Stimulated activated naive B cell treated with anti-CD40 and anti-IgM and Interleukin-4, amounts not matched to agents 10 μg/mL and 1 μg/mL and 100 μg/mL, for 72 hours (primary cell): ENCODE measurements around the gene OR52M1.
"Not testable (repeated sequence)": the region's sequence is repeated elsewhere in the genome, so short reads cannot be mapped to it uniquely, and the experiment has no call there.

ENCODE experiments used
- ATAC-seq, 2 donors: fragments of 150-1000 bp; cut with Tn5 transposase; replicated peaks; 2 replicates each; pipeline ENCODE4 v1.10.0; 2021; ENCODE audit warnings: moderate library complexity in 1 of 2
- DNase-seq: peaks from one replicate; pipeline ENCODE4 v3.0.0; 2021
- H3K27ac Mint-ChIP-seq: one replicate; pipeline ENCODE4 v1.8.0; 2022; ENCODE audit warnings: mild to moderate bottlenecking, mixed read lengths
- H3K27me3 Mint-ChIP-seq, 2 donors: one replicate each; pipeline ENCODE4 v1.8.0; 2022; ENCODE audit warnings: mixed read lengths in 2 of 2
- H3K36me3 Mint-ChIP-seq, 2 donors: one replicate each; pipeline ENCODE4 v1.8.0; 2022; ENCODE audit warnings: mixed read lengths in 2 of 2, mild to moderate bottlenecking in 1 of 2
- H3K4me1 Mint-ChIP-seq, 2 donors: one replicate each; pipeline ENCODE4 v1.8.0; 2022; ENCODE audit warnings: mixed read lengths in 2 of 2, mild to moderate bottlenecking in 1 of 2
- H3K4me3 Mint-ChIP-seq, 2 donors: one replicate each; pipeline ENCODE4 v1.8.0; 2022; ENCODE audit warnings: mild to moderate bottlenecking in 2 of 2, mixed read lengths in 2 of 2, moderate library complexity in 1 of 2
- H3K9me3 Mint-ChIP-seq, 2 donors: one replicate each; pipeline ENCODE4 v1.8.0; 2022; ENCODE audit warnings: mixed read lengths in 2 of 2, mild to moderate bottlenecking in 1 of 2

The OR52M1 gene, protein sequence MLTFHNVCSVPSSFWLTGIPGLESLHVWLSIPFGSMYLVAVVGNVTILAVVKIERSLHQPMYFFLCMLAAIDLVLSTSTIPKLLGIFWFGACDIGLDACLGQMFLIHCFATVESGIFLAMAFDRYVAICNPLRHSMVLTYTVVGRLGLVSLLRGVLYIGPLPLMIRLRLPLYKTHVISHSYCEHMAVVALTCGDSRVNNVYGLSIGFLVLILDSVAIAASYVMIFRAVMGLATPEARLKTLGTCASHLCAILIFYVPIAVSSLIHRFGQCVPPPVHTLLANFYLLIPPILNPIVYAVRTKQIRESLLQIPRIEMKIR

DNA sequence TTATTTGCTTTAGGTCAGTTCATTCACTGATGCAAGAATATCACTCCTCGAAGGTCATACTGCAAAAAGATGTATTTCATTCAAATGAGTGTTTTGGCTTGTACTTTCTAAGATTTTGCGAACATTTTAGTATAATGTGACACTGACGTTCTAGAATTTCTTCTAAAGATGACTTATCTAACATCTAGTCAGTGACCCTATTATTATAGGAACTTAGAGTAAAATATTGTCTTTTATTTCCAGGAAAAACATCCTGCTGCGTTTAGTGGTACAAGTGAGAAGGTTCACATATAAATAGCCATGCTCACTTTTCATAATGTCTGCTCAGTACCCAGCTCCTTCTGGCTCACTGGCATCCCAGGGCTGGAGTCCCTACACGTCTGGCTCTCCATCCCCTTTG, at the start of gene OR52M1:
OR52M1 (plus strand) TSS at position 301 of the 400 bp plus-strand sequence; CDS start at position 301, 0 bp downstream.
- no peak for ATAC-seq
- no peaks in the 10 kb centered on the region for H3K36me3 Mint-ChIP-seq
- H3K27me3 Mint-ChIP-seq, result peaks cover 4 to 21% of the 10 kb centered on the region in 2 donors
- H3K9me3 Mint-ChIP-seq, result peaks cover 0 to 2% of the 10 kb centered on the region in 2 donors
- H3K27ac Mint-ChIP-seq, result no peak within 1 kb of the TSS
- H3K4me1 Mint-ChIP-seq, result no peaks in the 10 kb centered on the region
- no peak within 1 kb of the TSS for H3K4me3 Mint-ChIP-seq
- no peak for DNase-seq

DNA sequence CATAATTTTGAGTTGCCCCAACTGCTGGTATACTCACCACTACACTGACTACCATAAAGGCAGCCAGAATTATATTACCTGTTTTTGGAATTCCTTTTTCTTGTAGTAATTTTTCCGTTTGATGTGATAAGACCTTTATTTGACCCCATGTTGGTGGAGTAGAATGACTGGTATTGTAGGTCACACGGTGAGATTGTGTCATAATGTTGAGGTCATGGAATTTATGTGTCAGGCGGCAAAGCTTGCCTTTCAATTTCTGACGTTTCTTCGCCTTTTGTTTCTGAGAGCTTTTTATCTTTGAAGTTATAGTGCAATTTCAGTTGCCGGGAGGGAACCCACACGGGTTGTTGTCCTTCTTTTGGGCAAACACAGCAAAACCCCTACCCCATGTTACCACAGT, 49.5 kb upstream of the OR52M1 start:
- Mint-ChIP-seq H3K4me1 (peaks cover 4 to 7% of the 10 kb centered on the region in 2 donors), H3K9me3 (peaks cover 0 to 1% of the 10 kb centered on the region in 2 donors), H3K36me3 (no peaks in the 10 kb centered on the region), H3K27ac (no peak overlapping the region), H3K27me3 (peaks cover 4 to 28% of the 10 kb centered on the region in 2 donors), H3K4me3 (no peak overlapping the region)
- ATAC-seq (no peak), DNase-seq (no peak)

- no peak for DNase-seq
- no peaks in the 10 kb centered on the region for H3K36me3 Mint-ChIP-seq
These were observed 49.0 kb upstream of the OR52M1 start for GRCh38 chr11:4495986-4496385.

DNA sequence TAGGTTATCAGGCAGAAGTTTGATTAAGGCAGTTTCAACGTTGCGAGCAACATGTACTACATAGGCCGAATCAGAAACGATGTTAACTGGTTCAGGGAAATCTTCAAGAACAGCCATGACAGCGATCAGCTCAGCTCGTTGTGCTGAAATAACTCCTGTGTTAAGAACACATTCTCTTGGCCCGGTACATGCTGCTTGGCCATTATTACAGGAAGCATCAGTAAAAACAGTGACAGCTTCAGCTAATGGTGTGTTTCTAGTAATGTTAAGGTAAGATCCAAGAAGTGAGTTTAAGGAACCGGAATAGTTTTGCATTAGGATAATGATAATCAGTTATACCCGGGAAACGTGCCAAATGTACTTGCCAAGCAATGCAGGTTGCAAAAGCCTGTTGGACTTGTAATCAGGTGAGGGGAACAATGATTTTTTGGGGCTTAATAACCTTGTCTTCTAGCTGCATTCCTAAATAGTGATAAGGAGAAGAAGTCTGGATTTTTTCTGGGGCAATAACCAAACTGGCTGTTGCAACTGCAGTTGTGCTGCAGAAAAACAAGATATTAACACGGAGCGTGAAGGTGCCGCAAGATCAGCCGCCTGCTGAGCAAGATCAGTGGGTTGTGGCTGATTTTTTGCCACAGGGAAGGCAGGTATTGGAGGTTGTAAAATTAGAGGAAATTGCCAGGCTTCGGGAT, 48.3 kb upstream of the OR52M1 start:
- Mint-ChIP-seq H3K4me1 (peaks cover 4 to 7% of the 10 kb centered on the region in 2 donors), H3K27me3 (peaks cover 4 to 28% of the 10 kb centered on the region in 2 donors), H3K36me3 (no peaks in the 10 kb centered on the region), H3K9me3 (peaks cover 0 to 1% of the 10 kb centered on the region in 2 donors), H3K4me3 (no peak overlapping the region), H3K27ac (no peak overlapping the region)
- no peak for ATAC-seq
- DNase-seq, result no peak

More at GRCh38 chr11:4495986-4496385, 49.0 kb upstream of the OR52M1 start:
- peaks cover 4 to 7% of the 10 kb centered on the region in 2 donors for H3K4me1 Mint-ChIP-seq
- no peak overlapping the region for H3K4me3 Mint-ChIP-seq
- H3K9me3 Mint-ChIP-seq, result peaks cover 0 to 1% of the 10 kb centered on the region in 2 donors
- ATAC-seq, result no peak
- H3K27me3 Mint-ChIP-seq, result peaks cover 4 to 28% of the 10 kb centered on the region in 2 donors
- H3K27ac Mint-ChIP-seq, result no peak overlapping the region

DNA sequence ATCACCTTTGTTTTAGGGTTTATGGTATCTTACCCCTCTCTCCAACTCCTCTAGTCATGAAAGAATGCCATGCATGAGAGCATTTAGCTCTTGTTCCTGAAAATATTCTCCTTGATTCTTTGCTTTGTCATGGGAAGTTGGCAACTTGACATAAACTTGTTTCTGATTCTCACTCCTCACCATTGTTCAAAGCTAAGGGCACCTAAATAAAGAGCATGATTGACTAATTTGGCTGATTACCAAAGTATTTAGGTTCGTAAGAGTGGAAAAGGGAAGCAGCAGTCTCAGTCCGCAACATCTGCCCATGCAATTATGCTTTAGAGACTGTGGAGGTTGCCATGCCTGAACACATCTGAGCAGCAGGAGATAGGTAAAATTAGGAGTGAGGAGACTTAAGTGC, 36.1 kb upstream of the OR52M1 start:
- H3K9me3 Mint-ChIP-seq, result peaks cover 7 to 8% of the 10 kb centered on the region in 2 donors
- ATAC-seq, result no peak
- peaks cover 3 to 27% of the 10 kb centered on the region in 2 donors for H3K27me3 Mint-ChIP-seq
- no peak overlapping the region for H3K4me3 Mint-ChIP-seq
- DNase-seq, result no peak
- no peaks in the 10 kb centered on the region for H3K36me3 Mint-ChIP-seq
- no peak overlapping the region for H3K27ac Mint-ChIP-seq
- no peaks in the 10 kb centered on the region for H3K4me1 Mint-ChIP-seq

DNA sequence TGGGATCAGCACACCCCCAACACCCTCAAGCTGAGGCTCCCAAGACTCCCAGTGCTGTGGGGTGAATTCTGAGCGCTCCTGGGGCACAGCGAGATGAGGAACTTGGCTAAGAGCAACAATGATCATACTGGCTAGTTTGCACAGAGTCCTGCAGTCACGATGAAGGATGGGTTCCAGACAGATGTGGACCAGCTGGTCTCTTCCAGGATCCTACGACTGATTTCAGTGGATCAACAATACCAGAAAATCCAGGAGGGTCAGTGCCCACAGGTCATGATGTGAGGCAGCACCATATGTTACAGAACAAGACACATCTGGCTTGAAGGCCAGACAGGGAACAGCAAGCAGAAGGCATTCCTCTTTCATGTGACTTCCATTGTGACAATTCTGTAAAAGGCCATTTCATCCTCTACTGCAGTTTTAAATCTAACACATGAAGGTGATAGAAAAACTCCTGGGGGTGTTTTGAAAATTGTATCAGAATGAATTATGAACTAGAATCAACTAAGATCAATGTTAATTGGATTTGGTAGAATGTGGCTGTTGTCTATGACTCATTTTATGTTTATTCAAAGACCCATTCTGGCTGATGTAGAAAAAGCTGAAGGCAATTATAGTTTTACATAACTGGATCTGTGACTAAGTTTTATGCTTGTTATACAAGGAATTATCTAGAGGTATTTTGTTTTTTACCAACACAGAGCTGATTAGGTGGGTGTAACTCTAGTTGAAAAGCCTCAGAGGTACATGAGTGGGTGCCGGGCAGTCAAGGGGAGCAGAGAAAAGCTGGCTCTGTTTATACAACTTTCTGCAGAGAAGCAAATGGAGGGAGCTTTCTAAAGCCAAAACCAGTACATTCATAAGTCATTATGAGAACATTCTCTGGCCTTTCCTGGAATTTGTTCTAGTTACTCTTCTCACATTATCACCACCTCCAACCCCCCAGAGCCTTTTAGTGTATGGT, 33.4 kb upstream of the OR52M1 start:
- peaks cover 8 to 32% of the 10 kb centered on the region in 2 donors for H3K27me3 Mint-ChIP-seq
- no peak overlapping the region for H3K27ac Mint-ChIP-seq
- peaks cover 7 to 8% of the 10 kb centered on the region in 2 donors for H3K9me3 Mint-ChIP-seq
- no peaks in the 10 kb centered on the region for H3K36me3 Mint-ChIP-seq
- ATAC-seq (no peak), DNase-seq (no peak)
- no peaks in the 10 kb centered on the region for H3K4me1 Mint-ChIP-seq
- H3K4me3 Mint-ChIP-seq, result no peak overlapping the region

DNA sequence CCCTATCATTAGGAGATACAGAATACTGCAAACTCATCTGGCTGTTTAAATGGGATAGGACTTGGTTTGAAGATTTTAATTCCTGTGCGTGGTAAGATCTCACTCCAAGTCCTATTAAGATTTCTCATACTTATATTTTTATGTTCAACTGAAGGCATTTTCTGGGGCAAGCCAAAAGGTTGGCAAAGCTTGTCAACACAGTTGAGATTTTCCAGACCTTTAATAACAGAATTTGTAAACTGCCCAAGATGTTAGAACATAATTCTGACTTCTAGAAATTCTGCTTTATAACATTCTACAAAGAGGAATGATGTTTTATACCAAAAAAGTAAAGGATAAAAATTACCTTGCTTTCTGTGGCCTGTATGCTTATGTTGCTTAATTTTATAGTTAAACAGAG, 30.8 kb upstream of the OR52M1 start:
- peaks cover 15 to 23% of the 10 kb centered on the region in 2 donors for H3K27me3 Mint-ChIP-seq
- no peak for ATAC-seq
- no peak overlapping the region for H3K4me3 Mint-ChIP-seq
- H3K9me3 Mint-ChIP-seq, result no peaks in the 10 kb centered on the region
- DNase-seq, result no peak
- H3K4me1 Mint-ChIP-seq, result no peaks in the 10 kb centered on the region
- no peak overlapping the region for H3K27ac Mint-ChIP-seq
- no peaks in the 10 kb centered on the region for H3K36me3 Mint-ChIP-seq

GRCh38 chr11:4522339-4522738, 22.7 kb upstream of the OR52M1 start:
- Mint-ChIP-seq H3K4me1 (no peaks in the 10 kb centered on the region), H3K27me3 (peaks cover 19 to 37% of the 10 kb centered on the region in 2 donors), H3K36me3 (no peaks in the 10 kb centered on the region), H3K27ac (no peak overlapping the region), H3K9me3 (no peaks in the 10 kb centered on the region), H3K4me3 (no peak overlapping the region)
- no peak for ATAC-seq
- no peak for DNase-seq

GRCh38 chr11:4522752-4523151, 22.2 kb upstream of the OR52M1 start:
- Mint-ChIP-seq H3K4me3 (no peak overlapping the region), H3K9me3 (no peaks in the 10 kb centered on the region), H3K27ac (no peak overlapping the region), H3K4me1 (no peaks in the 10 kb centered on the region), H3K27me3 (peaks cover 19 to 37% of the 10 kb centered on the region in 2 donors), H3K36me3 (no peaks in the 10 kb centered on the region)
- DNase-seq (no peak), ATAC-seq (no peak)

GRCh38 chr11:4523666-4524065, 21.3 kb upstream of the OR52M1 start:
- Mint-ChIP-seq H3K9me3 (no peaks in the 10 kb centered on the region), H3K27me3 (peaks cover 19 to 33% of the 10 kb centered on the region in 2 donors), H3K27ac (no peak overlapping the region), H3K4me1 (no peaks in the 10 kb centered on the region), H3K4me3 (no peak overlapping the region), H3K36me3 (no peaks in the 10 kb centered on the region)
- DNase-seq, result no peak
- ATAC-seq, result no peak

GRCh38 chr11:4527926-4528325, 17.1 kb upstream of the OR52M1 start:
- Mint-ChIP-seq H3K27me3 (peaks cover 27 to 33% of the 10 kb centered on the region in 2 donors), H3K36me3 (no peaks in the 10 kb centered on the region), H3K9me3 (peaks cover 3 to 4% of the 10 kb centered on the region in 2 donors), H3K4me3 (no peak overlapping the region), H3K4me1 (no peaks in the 10 kb centered on the region), H3K27ac (no peak overlapping the region)
- DNase-seq (no peak), ATAC-seq (no peak)

DNA sequence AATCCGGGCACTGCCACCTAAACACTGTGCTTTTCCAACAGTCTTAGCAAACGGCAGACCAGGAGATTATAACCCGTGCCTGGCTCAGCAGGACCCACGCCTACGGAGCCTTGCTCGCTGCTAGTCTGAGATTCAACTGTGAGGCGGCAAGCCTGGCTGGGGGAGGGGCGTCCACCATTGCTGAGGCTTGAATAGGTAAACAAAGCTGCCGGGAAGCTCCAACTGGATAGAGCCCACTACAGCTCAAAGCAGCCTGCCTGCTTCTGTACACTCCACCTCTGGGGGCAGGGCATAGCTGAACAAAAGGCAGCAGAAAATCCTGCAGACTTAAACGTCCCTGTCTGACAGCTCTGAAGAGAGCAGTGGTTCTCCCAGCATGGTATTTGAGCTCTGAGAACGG, 13.3 kb upstream of the OR52M1 start:
- not testable (repeated sequence) for H3K27ac Mint-ChIP-seq, H3K36me3 Mint-ChIP-seq, H3K9me3 Mint-ChIP-seq, H3K4me3 Mint-ChIP-seq, H3K4me1 Mint-ChIP-seq, DNase-seq, ATAC-seq
- H3K27me3 Mint-ChIP-seq, result peaks cover 14 to 16% of the 10 kb centered on the region in 2 donors

- ATAC-seq, result peak; percentile 61 to 72
These were observed 5.3 kb upstream of the OR52M1 start for GRCh38 chr11:4539603-4540219.

GRCh38 chr11:4541071-4541470, 3.9 kb upstream of the OR52M1 start:
- Mint-ChIP-seq H3K9me3 (peaks cover 0 to 1% of the 10 kb centered on the region in 2 donors), H3K27ac (no peak overlapping the region), H3K4me3 (no peak overlapping the region), H3K4me1 (no peaks in the 10 kb centered on the region), H3K36me3 (no peaks in the 10 kb centered on the region), H3K27me3 (peaks cover 4 to 21% of the 10 kb centered on the region in 2 donors)
- ATAC-seq (no peak), DNase-seq (no peak)

More at GRCh38 chr11:4539603-4540219, 5.3 kb upstream of the OR52M1 start:
- no peaks in the 10 kb centered on the region for H3K36me3 Mint-ChIP-seq
- H3K9me3 Mint-ChIP-seq, result peaks cover 0 to 1% of the 10 kb centered on the region in 2 donors
- peaks cover 4 to 13% of the 10 kb centered on the region in 2 donors for H3K27me3 Mint-ChIP-seq
- no peaks in the 10 kb centered on the region for H3K4me1 Mint-ChIP-seq
- DNase-seq, result no peak
- no peak overlapping the region for H3K4me3 Mint-ChIP-seq
- H3K27ac Mint-ChIP-seq, result no peak overlapping the region
